HG03460 (cell line): ENCODE results near the gene TMEM38B.
"Not testable (repeated sequence)": the region's sequence is repeated elsewhere in the genome, so short reads cannot be mapped to it uniquely, and the experiment has no call there.

Experiments used
- ATAC-seq: cut with Tn5 transposase; IDR thresholded peaks from one replicate; pipeline ENCODE4 v1.9.1; 2021; ENCODE audit not compliant: unreplicated experiment

Gene TMEM38B

DNA sequence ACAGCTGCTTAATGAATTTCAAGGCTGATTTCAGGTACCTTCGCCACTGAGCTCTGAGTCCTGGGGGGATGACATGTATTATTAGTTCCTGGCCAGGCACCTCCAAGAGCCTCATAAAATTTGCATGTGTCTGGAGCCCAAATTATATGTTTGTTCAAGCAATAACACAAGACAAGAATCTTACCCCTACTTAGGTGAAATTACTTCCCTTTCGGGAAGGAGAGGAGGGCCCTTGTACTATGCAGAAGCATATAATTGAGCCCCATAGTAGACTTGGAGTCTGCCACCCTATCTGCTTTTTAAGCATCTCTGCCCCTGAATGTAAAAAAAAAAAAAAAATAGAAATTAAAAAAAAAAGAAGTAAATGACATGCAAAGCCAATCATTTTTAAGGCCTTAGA is 13.0 kb upstream of the TMEM38B start:
- no peak for ATAC-seq

DNA sequence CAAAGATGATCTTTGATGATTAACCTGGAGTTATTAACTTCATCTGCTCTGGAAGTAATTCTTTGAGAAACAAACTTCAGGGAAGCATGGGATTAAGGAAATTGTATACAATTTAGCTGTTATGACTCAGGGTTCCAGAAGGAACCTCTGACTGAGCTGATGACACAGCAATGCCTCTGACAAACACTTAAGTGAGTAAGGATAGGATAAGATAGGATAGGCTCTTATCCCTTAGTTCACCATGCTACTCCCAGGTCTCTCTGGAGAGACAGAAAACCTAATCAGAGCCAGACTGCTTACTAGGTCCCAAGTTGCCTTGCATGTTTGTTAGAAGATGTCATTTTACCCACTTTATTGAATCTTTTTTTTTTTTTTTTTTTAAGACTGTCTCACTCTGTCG is 12.6 kb upstream of the TMEM38B start:
- ATAC-seq: no peak

DNA sequence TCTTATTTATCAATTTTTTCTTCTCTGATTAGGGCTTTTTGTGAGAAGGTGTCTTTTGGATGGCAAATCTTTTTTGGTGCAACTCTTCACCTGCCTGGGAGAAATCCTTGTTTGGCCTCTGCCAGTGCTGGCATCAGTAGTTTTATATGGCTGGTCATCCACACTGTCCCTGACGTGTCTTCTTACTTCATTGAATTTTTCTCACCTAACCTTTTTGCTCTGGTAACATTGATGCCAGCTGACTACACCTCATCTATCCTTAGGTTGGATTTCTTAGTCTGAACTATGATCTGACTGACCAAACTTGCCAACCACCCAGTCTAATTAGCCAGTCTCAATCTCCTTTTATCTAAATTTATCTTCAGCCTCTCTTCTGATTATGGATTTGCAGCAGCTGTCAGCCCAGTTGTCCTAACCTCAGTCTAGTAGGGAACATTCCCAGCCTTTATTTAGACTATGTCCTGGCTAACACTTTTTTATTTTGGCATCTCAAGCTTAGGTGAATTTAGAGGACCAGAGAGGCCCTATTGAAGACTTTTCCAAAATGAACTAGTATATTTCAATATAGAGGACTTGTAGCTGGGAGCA is 10.6 kb upstream of the TMEM38B start:
- no peak for ATAC-seq

DNA sequence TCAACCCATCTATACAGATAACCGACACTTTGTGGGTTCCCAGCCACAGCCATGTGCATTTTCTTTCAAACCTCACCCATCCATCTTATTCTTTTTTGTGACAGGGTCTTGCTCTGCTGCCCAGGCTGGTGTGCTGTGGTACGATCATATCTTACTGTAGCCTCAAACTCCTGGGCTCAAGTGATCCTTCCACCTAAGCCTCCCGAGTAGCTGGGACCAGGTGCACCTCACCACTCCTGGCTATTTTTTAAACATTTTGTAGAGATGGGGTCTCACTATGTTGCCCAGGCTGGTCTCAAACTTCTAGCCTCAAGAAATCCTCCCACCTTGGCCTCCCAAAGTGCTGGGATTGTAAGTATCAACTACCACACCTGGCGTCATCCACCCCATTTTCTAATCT is 7.4 kb upstream of the TMEM38B start:
- no peak for ATAC-seq

DNA sequence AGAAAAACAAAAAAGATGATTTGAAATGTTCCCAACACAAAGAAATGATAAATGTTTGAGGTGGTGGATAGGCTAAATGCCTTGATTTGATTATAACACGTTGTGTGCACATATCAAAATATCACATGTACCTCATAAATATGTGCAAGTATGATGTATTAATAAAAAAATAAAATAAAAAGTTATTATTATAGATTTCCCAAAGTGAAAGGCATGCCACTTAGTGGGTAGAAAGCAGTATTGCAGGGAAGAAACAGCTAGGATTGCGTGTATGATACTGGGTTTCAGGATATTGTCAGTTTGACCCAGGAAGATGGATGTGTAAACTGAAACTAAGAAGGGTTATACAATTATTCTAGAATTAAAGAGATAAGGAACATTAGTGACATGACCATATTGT is 3.6 kb upstream of the TMEM38B start:
- ATAC-seq: no peak

DNA sequence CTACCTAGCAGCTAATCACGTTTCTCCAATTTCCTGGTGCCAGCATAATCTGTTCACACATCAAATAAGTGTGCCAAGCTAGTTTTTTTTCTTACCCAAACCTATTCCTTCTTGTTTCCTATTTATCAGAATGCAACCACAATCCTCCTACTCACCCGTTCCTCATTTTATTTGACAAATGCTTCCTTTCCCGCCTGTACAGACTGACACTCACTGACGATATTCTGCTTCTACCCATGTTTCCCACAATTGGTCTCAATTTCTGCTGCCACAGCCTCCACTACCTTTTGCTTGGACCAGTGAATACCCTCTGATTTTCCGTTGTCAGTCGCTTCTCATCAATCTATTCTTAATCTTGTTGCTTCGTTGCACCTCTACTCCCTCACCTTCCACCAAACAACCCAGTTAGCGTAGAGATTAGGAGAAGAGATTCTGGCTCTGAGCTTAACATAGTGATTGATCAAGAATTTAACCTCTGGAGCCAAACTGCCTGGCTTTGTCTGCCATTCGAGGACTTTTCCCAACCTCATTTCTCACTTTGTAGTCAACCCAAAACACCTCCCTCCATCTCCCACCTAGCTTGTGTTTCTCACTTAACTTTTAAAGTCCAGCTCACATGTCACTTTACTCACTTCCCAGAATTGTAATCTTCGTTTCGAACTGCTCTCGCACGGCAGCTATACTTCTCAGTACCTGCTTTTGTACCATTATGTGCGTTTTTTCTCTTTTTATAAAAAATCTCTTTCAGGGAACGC is 729 bp upstream of the TMEM38B start:
- ATAC-seq: peak; percentile 17

DNA sequence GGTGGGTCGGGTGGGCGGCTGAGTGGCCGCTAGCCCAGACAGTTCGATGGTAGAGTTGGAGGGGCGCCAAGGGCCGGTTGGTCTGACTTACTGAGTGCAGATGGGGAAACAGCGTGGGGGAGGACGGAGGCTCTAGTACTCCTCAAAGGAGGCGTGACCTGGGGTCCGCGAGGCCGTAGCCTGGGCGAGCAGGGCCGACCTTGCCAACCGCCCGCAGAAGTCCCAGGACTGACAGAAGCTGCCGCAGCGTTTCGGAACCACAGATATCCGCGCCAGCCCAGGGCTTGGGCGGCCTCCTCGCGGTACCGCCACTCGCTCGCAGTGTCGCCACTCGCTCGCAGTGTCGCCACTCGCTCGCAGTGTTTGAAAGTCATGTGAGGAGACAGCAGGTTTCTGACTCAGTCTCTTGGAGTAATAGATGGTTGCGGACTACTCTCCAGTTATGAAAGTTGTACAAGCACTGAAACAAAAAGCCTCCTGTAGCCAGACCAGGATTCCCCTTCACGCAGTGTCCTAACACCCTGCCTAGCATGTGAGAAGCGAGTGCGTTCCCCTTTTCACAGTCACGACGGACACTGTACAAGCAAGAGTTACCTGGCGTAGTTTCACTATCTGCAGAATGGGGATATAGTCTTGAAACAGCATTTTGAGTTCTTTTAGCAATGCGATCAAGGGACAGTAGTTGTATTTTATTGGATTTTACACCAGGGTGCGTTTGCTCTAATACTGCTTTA is 674 bp downstream of the TMEM38B start:
- peak; percentile 63 for ATAC-seq

DNA sequence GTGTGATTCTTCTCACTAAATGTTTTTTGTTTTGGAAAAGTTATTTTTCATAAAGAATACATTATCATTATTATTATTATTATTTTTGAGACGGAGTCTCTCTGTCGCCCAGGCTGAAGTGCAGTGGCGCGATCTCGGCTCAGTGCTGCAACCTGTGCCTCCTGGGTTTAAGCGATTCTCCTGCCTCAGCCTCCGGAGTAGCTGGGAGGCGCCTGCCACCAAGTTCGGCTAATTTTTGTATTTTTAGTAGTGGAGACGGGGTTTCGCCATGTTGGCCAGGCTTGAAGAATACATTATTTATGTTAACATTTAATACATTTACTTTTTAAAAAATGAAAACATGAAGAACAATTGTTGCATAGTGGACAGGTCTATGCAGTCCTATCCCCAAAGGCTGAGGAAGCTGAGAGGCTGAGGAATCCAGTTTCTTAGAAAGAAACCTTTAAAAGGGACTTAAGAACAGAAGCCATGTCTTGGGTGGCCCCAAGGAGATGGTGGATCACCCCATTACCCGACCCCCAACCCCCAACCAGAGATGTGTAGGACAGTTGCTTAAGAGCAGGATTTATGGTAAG is 2.0 kb downstream of the TMEM38B start:
- ATAC-seq: no peak

DNA sequence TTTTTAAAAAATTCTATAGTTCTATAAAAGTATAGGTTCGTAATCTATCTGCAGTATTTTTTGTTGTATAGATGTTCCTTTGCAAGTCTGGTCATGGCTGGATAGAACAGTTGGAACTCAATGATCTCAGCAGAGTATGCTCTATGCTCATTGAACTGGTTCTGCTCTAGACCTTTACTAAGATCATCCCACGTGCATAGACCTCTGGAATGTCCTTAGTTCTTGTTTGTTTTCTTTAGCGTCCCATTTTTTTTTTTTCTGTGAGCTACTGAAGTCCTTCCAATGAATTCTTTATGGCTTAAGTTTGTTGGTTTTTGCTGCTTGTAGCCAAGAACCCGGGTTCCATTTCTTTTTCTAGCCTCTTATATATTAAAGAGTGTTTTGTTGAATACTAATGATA is 3.5 kb downstream of the TMEM38B start:
- ATAC-seq: no peak

DNA sequence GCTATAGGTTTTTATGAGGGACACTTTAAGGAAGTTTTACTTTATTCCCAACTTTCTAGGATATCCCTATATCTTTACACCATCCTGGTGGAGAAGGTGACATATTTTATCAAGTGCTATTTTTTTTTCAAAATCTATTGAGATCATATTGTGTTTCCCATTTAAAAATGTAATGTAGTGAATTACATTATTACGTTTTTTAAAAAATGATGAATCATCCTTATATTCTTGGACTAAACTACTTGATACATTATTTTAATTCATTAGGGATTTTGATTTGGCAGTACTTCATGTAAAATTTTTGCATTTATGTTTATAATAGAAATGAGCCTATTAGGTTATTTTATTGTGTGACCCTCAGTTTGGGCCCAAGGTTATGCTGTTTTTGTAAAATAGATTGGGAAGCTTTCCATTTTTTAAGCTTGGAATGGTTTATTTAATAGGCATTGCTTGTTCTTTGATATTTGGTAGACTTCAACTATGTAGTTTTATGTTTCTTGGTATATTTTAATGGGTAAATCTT is 4.1 kb downstream of the TMEM38B start:
- ATAC-seq: no peak

DNA sequence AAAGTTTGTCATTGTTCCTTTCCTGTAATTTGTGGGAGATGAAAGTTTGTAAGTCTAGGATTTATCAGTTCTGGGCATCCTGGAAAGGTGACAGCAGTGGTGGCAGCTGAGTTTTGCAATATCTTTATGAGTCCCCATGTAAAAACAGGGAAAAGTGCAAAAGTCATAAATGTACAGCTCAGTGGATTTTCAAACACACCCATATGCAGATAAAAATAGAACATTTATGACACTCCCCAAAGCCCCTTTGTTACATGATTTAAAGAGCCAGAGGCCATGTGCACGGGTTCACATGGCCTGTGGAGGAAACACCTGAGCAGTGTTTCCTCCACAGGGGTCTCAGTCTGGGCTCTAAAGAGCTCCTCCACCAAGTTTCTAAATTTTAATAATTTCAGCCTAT is 6.3 kb downstream of the TMEM38B start:
- no peak for ATAC-seq

DNA sequence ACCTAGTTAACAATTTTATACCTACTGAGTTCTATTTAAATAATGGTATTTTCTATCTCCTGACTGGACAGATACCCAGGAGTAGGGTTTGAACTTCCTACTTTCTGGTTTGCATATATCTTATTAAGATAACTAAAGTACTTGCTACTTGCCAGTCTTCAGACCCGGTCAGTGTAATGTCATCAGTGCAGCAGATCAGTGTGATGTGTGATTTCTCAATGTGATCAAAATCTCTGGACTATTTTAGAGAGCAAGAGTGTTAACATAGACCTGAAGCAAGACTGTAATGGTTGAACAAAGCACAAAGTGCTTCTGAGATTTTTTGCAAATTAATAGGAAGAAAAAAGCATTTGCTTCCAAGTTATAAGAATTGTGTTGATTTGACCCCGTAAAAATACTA is 6.8 kb downstream of the TMEM38B start:
- ATAC-seq: no peak

DNA sequence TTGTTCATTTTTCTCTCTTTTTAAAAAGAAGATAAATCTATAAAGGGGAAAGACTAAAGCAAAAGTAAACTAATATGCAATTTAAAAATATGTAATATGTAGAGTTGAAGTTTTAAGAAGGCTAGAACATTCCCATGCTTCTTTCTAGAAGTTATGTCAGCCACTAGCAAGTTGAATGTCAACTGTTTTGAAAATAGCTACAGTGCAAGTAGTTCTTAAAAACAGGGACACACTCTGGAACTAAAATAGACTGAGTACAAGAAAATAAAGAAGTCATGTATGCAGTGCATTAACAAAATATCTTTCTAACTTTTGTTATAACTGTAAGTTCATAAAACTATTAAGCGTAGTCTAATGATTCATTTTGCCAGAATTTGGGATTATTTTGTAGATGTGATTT is 7.9 kb downstream of the TMEM38B start:
- no peak for ATAC-seq

DNA sequence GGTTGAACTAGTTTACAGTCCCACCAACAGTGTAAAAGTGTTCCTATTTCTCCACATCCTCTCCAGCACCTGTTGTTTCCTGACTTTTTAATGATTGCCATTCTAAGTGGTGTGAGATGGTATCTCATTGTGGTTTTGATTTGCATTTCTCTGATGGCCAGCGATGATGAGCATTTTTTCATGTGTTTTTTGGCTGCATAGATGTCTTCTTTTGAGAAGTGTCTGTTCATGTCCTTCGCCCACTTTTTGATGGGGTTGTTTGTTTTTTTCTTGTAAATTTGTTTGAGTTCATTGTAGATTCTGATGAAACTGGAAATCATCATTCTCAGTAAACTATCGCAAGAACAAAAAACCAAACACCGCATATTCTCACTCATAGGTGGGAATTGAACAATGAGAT is 9.3 kb downstream of the TMEM38B start:
- not testable (repeated sequence) for ATAC-seq

DNA sequence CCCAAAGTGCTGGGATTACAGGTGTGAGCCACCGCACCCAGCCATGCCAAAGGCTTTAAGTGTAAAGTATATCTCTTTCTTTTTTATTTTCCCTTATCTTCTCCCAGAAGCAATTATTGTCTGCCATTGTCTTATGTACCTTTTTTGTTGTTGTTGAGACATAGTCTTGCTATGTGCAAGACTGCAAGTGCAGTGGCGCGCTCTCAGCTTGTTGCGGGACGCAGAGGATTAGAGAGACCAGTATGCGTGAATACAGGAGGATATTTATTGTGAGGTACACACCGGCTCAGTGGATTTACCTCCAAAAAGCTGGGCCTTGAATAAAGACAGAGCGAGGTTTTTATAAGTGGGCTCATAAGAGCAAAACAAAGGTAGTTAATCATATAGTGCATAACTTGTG is 11.8 kb downstream of the TMEM38B start:
- no peak for ATAC-seq

DNA sequence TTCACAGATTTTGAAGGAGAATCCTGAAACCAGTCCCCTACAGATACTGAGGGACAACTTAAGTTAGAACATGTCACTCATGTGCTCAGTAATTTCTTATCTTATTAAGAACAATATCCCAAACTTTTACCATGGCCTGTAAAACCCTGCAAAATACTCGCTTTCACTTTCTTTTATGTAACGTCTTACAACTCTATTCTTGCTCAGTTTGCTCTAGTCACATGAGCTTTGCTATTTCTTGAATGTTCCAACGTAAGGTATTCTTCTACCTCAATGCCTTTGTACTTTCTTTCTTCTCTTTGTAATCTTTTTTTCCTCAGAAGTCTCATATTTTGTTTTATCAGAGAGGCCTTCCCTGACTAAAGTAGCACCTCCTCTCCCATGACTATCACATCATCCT is 14.1 kb downstream of the TMEM38B start:
- ATAC-seq: no peak

DNA sequence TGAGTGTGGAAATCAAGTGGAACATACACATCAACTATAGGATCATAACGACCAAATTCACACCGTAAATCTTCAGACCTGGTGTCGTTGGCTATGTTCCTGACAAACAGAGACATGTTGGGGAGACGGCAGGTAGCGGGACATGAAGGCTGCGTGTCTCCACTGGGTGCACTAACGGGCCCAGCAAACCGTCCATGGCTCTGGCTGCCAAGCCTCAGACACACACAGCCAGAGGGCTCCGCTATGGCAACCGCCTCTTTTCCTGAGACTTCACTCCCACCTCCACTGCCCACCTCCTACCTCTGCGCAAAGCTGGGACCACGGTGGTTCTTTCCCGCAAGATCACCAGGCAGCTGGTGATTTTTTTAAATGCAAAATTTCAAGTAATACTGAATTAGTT is 16.3 kb downstream of the TMEM38B start:
- ATAC-seq: no peak

DNA sequence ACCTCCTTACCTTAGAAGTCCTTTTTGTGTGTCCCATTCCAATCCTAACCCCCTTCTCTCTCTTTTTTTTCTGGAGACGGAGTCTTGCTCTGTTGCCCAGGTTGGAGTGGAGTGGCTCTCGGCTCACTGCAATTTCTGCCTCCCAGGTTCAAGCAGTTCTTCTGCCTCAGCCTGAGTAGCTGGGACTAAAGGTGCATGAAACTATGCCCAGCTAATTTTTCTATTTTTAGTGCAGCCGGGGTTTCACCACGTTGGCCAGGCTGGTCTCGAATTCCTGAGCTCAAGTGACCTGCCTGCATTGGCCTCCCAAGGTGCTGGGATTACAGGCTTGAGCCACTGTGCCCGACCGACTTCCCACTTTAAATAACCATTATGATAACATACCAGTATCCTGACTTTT is 17.5 kb downstream of the TMEM38B start:
- ATAC-seq: no peak

DNA sequence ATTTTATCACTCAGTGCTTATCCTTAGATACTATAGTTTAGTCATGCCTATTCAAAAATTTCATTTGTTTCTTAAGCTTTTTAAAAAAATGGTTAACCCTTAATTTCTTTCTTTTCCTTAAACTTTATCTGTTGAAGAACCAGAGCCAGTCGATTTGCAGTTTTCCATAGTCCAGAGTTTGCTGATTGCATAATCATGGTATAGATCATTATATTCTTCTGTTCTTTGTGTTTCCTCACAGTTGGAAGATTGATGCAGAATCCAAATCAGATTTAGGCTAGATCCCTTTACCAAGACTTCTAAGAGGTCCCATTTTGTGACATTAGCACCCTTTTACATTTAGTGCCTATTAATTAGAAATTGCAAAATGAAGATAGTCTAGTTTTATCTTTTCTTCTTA is 18.0 kb downstream of the TMEM38B start:
- no peak for ATAC-seq

DNA sequence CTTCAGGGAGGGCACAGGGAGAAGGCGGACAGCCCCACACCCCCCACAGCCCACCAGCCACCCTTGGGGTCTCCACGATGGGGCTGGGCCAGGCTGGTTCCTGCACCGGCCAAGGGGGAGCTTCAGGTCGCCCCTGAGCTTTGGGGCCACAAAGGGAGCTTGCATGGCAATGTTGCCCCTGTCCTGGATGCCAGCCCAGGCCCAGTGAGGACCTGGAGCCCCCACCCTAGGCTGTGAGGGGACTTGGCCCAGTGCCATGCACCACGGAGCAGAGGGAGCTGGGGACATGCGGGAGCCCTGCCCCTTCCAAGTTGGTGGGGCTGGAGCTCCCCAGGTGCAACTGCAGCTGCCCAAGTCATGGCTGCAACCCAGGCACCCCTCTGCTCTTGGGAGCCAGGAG is 18.4 kb downstream of the TMEM38B start:
- no peak for ATAC-seq

DNA sequence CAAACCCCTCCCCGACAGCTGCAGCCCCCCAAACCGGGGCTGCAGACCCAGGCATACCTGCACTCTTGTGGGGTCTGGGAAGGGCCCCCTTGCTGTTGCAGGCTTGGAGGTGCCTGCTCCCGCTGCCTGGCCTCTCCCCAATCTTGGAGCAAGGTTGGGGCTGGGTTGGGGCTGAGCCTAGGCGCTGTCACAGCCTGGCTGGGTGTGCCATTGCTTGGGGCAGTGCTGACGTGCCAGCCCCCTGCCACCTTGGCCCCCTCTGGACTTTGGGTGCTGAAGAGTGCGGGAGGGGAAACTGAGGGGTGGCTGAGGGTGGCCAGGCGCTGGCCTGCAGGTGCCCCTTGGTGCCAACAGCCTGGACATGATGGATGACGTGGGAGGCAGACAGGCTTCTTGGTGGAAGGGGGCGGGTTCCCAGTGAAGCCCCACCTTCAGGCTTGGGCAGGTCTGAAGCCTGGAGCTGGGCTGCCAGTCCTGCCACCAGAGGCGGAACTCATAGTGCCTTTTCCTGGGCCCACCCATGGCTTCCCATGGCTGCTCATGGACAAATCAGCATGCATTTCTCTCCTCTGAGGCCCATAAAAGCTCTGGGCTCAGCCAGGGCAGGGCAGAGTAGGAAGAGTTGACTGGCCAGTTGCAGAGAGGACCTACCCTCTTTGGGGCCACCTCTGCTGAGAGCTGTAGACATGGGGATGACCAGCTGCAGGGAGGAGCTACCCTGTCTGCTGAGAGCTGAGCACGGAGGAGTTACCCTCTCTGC is 19.1 kb downstream of the TMEM38B start:
- ATAC-seq: no peak
